ENCODE results near the gene MED12L. TPM values are rescaled to one million over a fixed set of nuclear protein-coding genes. Genes with fewer than 3 reads are reported as not detected.
A peak's percentile ranks its signal among the peaks of the same experiment; 100 is the strongest.

Gene MED12L
- total RNA-seq, 2 donors from 2014 or later = 15.5 to 28.9 TPM

- Mint-ChIP-seq H3K4me1 (peaks cover 20% of the 10 kb centered on the region), H3K36me3 (ENCODE audit: low read depth) (peaks cover 2% of the 10 kb centered on the region), H3K27me3 (ENCODE audit: insufficient read depth) (no peaks in the 10 kb centered on the region), H3K4me3 (no peak overlapping the region), H3K9me3 (no peaks in the 10 kb centered on the region), H3K27ac (peak overlapping the region; percentile 15)
- TF ChIP-seq, protein P1, sequence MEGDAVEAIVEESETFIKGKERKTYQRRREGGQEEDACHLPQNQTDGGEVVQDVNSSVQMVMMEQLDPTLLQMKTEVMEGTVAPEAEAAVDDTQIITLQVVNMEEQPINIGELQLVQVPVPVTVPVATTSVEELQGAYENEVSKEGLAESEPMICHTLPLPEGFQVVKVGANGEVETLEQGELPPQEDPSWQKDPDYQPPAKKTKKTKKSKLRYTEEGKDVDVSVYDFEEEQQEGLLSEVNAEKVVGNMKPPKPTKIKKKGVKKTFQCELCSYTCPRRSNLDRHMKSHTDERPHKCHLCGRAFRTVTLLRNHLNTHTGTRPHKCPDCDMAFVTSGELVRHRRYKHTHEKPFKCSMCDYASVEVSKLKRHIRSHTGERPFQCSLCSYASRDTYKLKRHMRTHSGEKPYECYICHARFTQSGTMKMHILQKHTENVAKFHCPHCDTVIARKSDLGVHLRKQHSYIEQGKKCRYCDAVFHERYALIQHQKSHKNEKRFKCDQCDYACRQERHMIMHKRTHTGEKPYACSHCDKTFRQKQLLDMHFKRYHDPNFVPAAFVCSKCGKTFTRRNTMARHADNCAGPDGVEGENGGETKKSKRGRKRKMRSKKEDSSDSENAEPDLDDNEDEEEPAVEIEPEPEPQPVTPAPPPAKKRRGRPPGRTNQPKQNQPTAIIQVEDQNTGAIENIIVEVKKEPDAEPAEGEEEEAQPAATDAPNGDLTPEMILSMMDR (conservative IDR thresholded peaks at IDR 0.05) = no peak
- DNase-seq = no peak
- Histone ChIP-seq H3K9ac (ENCODE audit: extremely low read depth, low read length, poor library complexity, severe bottlenecking) (no peak overlapping the region), H3K4me1 (ENCODE audit: control insufficient read depth, insufficient read depth, low read length) (peaks cover 13% of the 10 kb centered on the region), H3K4me3 (ENCODE audit: low read length) (no peak overlapping the region), H3K9me3 (ENCODE audit: control insufficient read depth, low read length) (no peaks in the 10 kb centered on the region), H3K27ac (ENCODE audit: low read depth, low read length) (no peak overlapping the region), H3K36me3 (ENCODE audit: control insufficient read depth, insufficient read depth, low read length) (no peaks in the 10 kb centered on the region), H3K27me3 (ENCODE audit: control insufficient read depth, insufficient read depth, low read length, poor library complexity, severe bottlenecking) (no peaks in the 10 kb centered on the region)
- 86 to 95% methylated on average over 1 to 3 of the region's 3 CpGs for WGBS, 2 experiments (ENCODE audit: insufficient coverage in 1 of 2, insufficient read length in 1 of 2)
Measured at GRCh38 chr3:151112731-151113130, 27.3 kb downstream of the MED12L start.

DNA sequence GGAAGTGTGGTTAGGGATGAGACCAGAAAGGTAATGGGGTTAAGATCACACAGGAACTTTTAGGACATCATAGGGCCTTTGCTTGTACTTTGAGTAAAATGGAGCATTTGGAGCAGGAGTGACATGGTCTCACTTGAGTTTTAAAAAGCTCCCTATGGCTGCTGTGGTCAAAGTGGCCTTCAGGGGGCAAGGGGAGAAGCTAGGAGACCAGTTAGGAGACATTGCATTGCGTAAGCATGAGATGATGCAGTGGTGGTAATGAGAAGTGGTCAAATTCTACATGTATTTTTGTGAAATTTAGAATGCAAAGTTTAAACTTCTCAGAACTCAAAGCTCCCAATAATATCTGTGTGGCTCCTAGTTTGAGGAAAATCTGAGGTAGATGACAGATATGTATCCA is 27.9 kb downstream of the MED12L start:
- Histone ChIP-seq H3K9ac (ENCODE audit: extremely low read depth, low read length, poor library complexity, severe bottlenecking) (no peak overlapping the region), H3K4me3 (ENCODE audit: low read length) (no peak overlapping the region), H3K4me1 (ENCODE audit: control insufficient read depth, insufficient read depth, low read length) (peaks cover 13% of the 10 kb centered on the region), H3K27me3 (ENCODE audit: control insufficient read depth, insufficient read depth, low read length, poor library complexity, severe bottlenecking) (no peaks in the 10 kb centered on the region), H3K27ac (ENCODE audit: low read depth, low read length) (no peak overlapping the region), H3K9me3 (ENCODE audit: control insufficient read depth, low read length) (no peaks in the 10 kb centered on the region), H3K36me3 (ENCODE audit: control insufficient read depth, insufficient read depth, low read length) (no peaks in the 10 kb centered on the region)
- no peak overlapping the region for H3K4me3 Mint-ChIP-seq
- peaks cover 2% of the 10 kb centered on the region for H3K36me3 Mint-ChIP-seq (ENCODE audit: low read depth)
- DNase-seq = no peak
- no peaks in the 10 kb centered on the region for H3K9me3 Mint-ChIP-seq
- peak overlapping the region; percentile 15 for H3K27ac Mint-ChIP-seq
- TF ChIP-seq, protein P1 (conservative IDR thresholded peaks at IDR 0.05) = peak; percentile 54
- peaks cover 15% of the 10 kb centered on the region for H3K4me1 Mint-ChIP-seq
- 96 to 100% methylated on average over 1 of the region's 1 CpG for WGBS, 2 experiments (ENCODE audit: insufficient coverage in 1 of 2, insufficient read length in 1 of 2)
- H3K27me3 Mint-ChIP-seq (ENCODE audit: insufficient read depth) = no peaks in the 10 kb centered on the region

- Mint-ChIP-seq H3K4me1 (peaks cover 7% of the 10 kb centered on the region), H3K4me3 (no peak overlapping the region), H3K27ac (no peak overlapping the region), H3K9me3 (no peaks in the 10 kb centered on the region), H3K36me3 (ENCODE audit: low read depth) (peaks cover 12% of the 10 kb centered on the region), H3K27me3 (ENCODE audit: insufficient read depth) (no peaks in the 10 kb centered on the region)
- H3K4me1 ChIP-seq (ENCODE audit: control insufficient read depth, insufficient read depth, low read length) = peaks cover 6% of the 10 kb centered on the region
- no peak overlapping the region for H3K4me3 ChIP-seq (ENCODE audit: low read length)
- WGBS, 2 experiments (ENCODE audit: insufficient coverage in 1 of 2, insufficient read length in 1 of 2) = 95 to 100% methylated on average over 4 of the region's 4 CpGs
- no peak for DNase-seq
- no peak overlapping the region for H3K9ac ChIP-seq (ENCODE audit: extremely low read depth, low read length, poor library complexity, severe bottlenecking)
- H3K27ac ChIP-seq (ENCODE audit: low read depth, low read length) = no peak overlapping the region
- TF ChIP-seq, protein P1 (conservative IDR thresholded peaks at IDR 0.05) = peak; percentile 59
- H3K27me3 ChIP-seq (ENCODE audit: control insufficient read depth, insufficient read depth, low read length, poor library complexity, severe bottlenecking) = no peaks in the 10 kb centered on the region
- H3K9me3 ChIP-seq (ENCODE audit: control insufficient read depth, low read length) = no peaks in the 10 kb centered on the region
- no peaks in the 10 kb centered on the region for H3K36me3 ChIP-seq (ENCODE audit: control insufficient read depth, insufficient read depth, low read length)
Measured at GRCh38 chr3:151117047-151117446, 31.6 kb downstream of the MED12L start.
